ENCODE results near the gene PIK3CA. TPM values are rescaled to one million over a fixed set of nuclear protein-coding genes. Genes with fewer than 3 reads are reported as not detected.
A peak's percentile ranks its signal among the peaks of the same experiment; 100 is the strongest.
"Not testable (repeated sequence)": the region's sequence is repeated elsewhere in the genome, so short reads cannot be mapped to it uniquely, and the experiment has no call there.

The PIK3CA gene
- total RNA-seq, 2 donors from 2014 or later = 13.0 to 18.0 TPM

DNA sequence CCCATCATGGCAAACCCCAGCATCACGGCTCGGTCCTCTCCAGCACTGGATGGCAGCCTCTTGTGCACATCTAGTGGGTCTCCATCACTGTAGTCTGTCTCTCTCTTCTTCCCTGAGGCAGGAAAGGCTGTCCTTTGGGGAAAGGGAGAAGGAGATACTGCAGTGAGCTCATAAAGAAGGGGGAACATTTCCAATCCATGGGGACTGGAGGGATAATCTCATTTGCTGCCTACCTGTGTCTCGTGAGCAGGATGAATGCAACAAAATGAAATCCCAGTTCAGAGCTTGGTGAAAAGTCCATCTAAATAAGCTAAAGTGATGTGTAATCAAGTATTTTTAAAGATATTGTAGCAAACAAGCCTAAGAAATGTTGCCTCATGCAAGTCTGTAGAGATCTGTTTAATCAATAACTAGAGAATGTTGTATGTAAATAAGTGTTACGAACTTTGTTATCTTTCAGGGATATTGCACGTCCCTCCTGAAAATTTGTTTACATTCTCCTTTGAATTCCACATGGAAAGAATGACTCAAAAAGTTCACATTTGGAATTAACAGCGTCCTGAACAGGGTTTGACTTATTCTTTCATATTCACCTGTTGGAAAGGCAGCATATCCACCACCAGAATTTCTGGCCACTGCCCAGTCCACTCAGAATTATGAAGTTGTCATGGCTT, 102.8 kb downstream of the PIK3CA start, which contains the start of gene KCNMB3:
Gene KCNMB3, minus strand, starts transcription at position 312 of the 674 bp plus-strand sequence. Its CDS starts 124 bp downstream, at position 188.
- peak; percentile 31 for ATAC-seq

DNA sequence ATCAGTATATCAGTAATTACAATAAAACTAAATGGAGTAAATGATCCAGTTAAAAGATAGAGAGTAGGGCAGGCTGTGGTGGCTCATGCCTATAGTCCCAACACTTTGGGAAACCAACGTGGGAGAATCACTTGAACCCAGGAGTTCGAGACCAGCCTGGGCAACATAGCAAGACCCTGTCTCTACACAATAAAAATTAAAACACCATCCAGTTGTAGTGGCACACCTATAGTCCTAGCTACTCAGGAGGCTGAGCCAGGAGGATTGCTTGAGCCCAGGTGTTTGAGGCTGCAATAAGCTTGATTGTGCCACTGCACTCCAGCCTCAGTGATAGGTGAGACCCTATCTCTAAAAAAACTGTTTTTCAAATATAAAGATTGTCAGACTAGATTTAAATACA, 108.7 kb downstream of the PIK3CA start:
- DNase-seq = no peak
- intact Hi-C loops (cut with DNase I, micrococcal nuclease) = no loop called here
- ATAC-seq = no peak

More for the DNA sequence above, 102.8 kb downstream of the PIK3CA start, which contains the start of gene KCNMB3:
- no peak for DNase-seq
- intact Hi-C loops (cut with DNase I, micrococcal nuclease) = no loop called here

DNA sequence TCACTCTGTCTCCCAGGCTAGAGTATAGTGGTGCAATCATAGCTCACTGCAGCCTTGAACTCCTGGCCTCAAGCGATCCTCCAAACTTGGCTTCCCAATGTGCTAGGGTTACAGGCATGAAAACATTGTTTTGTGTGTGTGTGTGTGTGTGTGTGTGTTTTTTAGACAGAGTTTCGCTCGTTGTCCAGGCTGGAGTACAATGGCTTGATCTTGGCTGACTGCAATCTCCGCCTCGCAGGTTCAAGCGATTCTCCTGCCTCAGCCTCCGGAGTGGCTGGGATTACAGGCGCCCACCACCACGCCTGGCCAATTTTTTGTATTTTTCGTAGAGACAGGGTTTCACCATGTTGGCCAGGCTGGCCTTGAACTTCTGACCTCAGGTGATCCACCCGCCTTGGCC, 109.6 kb downstream of the PIK3CA start:
- ATAC-seq; intact Hi-C loops (cut with DNase I, micrococcal nuclease); DNase-seq: not testable (repeated sequence)

DNA sequence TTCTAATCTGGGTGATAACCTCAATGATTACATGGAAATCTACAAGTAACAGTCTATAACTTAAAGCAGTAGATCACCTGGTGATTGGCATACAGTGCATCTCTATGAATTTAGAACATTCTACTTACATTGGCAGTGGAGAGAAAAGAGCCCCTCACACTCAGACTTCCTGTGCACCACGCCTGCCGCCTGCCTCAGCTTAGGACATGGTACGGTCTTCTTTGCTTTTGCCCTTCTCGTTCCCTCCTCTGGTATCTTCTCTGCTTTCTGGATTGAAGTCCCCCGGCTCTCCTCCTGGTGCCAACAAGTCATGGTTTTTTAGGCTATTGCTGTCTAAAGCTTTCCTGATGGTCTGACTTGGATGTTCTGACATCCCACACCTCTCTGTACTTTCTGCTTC, 110.7 kb downstream of the PIK3CA start:
- intact Hi-C loops (cut with DNase I, micrococcal nuclease) = no loop called here
- no peak for ATAC-seq
- no peak for DNase-seq

DNA sequence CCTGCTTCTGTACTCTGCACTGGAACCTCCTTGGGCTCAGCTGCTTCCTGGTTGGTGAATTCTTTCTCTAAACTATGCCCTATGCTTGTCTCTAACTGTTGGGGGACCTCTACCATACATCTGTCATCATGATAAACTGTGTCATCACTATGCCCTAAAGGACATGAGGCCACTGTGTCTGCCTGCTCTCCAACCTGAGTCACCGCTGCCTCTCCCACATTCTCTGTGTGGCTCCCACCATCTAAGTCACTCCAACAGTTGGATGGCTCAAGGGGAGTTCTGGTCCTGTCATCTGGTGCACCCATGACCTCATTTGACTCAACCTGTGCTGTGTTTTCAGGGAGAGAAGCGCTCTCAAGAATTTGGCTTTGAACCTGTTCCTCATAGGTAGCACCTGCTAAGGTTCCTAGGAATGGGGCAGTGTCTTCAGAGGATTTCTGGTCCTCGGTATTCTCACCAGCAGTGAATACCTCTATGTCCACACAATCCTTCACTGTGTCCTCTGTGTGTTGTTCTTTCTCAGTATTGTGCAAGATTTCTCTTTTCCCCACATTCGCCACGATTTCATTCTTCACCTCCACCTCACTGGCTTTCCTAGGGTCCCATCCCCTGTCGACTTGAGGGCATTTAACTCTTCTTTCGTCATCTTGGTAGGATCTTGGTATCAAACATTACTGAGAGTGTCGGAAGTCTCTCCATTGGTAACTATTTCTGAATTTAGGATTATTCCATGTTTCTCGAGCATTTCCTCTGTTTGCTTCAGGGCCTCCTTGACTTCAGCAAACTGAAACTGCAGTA, 112.0 kb downstream of the PIK3CA start:
- intact Hi-C loops (cut with DNase I, micrococcal nuclease); DNase-seq; ATAC-seq: not testable (repeated sequence)

DNA sequence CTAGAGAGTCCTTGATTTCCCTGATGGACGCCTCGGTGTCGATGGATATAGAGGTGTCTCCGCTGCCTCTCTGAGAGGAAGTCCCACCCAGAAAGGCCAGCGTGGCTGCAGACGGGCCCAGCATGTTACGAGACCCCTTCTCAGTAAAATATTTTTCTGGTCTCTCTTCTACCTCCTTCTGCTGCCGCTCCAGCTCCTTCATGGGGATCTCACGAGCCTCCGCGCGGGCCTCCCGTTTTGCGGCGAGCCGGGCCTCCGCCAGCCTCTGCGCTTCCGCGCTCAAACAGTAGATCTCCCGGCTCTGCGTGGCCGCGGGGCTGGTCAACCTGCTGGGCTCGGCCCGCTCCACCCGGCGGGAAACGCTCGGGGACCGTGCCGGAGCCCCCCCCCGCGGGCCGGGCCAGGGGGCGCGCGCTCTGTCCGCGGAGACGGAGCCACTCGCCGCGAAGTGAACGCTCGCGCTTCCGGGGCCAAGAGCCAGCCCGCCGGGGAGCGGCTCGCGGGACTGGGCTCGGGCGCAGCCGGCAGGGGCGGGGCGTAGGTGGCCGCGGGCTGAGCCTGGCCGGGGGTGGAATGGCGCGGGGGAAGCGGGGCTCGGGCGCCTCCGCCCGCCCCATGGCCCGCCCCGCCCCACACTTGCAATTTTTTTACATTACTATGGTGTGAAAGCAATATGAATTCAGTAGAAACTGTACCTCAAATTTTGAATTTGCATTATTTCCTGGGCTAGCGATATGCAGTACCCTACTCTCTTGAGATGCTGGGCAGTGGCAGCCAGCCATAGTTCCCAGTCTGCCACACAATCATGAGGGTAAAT, 113.0 kb downstream of the PIK3CA start:
- ATAC-seq (peak; percentile 100), DNase-seq (peak; percentile 69 to 86)
- intact Hi-C loops (cut with DNase I, micrococcal nuclease) = no loop called here

DNA sequence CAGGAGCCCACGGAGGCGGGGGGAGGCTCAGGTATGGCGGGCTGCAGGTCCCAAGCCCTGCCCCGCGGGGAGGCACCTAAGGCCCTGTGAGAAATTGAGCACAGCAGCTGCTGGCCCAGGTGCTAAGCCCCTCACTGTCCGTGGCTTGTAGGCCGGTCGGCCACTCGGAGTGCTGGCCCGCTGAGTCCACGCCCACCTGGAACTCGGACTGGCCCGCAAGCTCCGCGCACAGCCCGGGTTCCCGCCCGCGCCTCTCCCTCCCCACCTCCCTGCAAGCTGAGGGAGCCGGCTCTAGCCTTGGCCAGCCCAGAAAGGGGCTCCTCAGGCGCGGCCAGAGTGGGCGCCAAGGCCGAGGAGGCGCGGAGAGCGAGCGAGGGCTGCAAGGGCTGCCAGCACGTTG, 115.0 kb downstream of the PIK3CA start:
- intact Hi-C loops (cut with DNase I, micrococcal nuclease) = no loop called here
- ATAC-seq = no peak
- no peak for DNase-seq

DNA sequence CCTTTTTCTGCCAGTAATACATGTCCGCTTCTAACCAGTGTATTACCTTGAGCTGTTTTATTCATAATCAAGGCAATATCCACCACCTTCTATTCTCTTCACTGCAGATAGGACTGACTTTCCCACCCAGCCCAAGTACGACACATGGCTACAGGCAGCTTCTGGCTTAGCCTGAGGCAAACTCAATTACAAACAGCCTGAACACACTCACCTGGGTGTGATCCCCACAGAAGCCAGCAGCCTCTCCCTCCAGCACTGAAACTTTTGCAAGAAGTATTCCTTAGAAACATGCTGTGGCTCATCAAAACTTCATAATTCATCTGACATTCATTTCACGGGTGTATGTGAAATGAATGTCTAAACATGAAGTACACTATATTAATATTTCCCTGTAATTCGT, 116.3 kb downstream of the PIK3CA start:
- ATAC-seq = no peak
- intact Hi-C loops (cut with DNase I, micrococcal nuclease) = no loop called here
- no peak for DNase-seq

DNA sequence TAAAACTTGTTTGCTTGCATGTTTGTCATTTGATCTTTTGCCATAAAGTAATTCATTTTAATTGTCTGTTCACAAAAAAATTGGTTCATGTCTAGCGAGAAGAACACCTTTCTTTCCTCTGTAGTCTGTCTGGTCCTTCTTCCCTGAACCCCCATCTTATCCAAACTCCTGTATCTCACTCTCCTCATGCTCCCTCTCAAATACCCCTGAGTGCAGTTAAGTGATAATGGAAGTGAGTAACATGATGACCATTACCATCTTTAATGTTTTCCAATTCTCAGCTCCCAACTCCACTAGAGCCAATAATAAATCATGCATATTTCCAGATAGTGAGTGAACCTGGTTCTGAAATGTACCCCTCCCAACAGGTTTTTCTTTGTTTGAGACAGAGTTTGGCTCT, 116.9 kb downstream of the PIK3CA start:
- intact Hi-C loops (cut with DNase I, micrococcal nuclease) = no loop called here
- no peak for ATAC-seq
- DNase-seq = no peak

DNA sequence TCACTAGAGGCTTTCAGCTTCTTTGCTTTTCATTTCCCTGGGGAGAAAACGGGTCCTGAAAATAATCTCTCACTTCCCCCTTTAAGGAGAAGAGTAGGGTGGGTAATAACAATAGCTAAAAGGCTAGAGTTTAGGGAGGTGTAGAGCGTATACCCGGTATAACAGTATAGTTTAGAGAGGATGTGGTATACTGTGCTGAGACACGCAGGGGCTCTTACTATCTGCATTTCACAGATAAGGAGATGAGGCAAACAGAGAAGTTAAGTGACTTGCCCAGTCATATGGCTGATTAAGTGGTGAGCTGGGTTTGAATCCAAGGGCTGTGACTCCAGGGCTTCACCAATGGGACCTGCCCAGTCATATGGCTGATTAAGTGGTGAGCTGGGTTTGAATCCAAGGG, 117.7 kb downstream of the PIK3CA start:
- intact Hi-C loops (cut with DNase I, micrococcal nuclease) = no loop called here
- ATAC-seq (no peak), DNase-seq (no peak)

DNA sequence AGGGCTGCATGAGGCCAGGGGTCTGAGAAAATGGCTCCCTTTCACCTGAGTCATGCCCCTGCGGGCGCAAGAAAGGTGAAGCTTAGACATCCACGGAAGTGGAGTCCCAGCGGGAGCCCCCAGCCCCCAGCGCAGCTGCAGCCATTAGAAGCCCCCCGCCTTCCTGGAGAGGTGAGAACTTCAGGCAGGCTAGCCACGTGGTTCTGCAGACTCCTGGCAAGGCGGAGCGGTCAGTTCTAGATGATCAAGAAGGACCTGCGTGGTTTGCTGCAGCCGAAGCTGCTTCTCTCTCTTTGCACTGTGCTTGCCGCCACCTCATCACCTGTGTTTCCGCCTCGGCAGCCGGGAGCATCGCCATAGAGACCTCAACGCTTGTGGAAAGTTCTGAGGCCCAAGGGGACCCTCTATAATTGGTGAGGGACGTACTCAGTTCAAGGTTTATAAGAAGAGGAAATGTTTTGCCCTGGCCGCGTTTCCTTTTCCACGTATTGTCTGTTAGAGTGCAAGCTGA, 118.6 kb downstream of the PIK3CA start:
- DNase-seq (no peak), ATAC-seq (no peak)
- intact Hi-C loops (cut with DNase I, micrococcal nuclease) = no loop called here

DNA sequence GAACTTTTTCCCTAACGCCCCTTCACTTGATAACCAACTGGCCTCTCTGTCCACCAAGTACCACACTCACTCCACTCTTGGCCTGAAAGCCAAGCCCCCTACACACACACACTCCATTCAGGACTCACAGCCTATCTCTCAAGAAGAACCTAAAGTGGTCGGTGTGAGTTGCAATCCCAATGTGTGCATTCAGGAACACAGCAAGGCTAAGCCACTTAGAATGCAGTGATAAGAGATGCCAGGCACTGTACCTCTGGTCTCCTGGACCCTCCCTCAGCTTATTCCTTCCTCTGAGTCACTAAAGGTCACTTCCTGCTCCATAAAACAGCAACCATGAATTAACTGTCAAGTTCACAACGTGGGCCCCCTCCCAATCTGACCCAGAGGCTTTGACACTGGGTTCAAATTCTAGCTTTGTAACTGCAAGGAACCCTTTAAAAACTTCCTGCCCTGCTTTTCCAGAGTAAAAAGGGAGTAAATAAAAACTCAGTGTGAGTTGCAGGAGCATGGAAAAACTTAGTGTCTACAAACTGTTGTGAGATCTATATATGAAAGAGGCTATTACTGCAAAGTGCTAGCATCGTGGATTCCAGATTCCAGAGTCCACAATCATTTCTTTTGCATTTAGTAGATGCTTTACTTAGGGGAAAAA, 120.4 kb downstream of the PIK3CA start:
- no peak for DNase-seq
- intact Hi-C loops (cut with DNase I, micrococcal nuclease) = no loop called here
- no peak for ATAC-seq

DNA sequence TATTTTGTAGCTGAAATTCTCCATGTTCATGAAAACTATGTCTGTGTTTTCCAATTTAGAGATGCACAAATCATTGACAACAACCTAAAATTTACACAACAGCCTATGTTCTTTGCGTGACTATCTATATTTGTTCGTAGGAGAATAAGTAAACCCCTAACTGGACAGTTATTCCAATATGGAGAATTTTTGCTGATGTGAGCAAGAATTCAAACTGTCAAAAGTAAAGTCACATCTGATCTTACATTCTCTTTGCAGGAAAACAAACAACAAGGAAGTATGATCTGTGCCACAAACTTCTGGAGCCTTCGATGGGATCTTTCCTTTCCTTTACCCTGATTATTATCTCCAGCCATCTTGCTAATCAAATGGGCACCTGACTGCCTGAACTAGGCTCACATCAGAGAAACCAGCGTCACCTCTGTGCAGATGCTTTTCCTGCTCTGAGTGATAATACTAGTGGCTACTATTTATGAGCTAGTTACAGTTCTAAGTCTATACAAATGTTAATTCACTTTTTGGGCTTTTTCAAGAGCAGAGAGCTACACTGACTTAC, 121.1 kb downstream of the PIK3CA start:
- DNase-seq (no peak), ATAC-seq (no peak)
- intact Hi-C loops (cut with DNase I, micrococcal nuclease) = no loop called here

DNA sequence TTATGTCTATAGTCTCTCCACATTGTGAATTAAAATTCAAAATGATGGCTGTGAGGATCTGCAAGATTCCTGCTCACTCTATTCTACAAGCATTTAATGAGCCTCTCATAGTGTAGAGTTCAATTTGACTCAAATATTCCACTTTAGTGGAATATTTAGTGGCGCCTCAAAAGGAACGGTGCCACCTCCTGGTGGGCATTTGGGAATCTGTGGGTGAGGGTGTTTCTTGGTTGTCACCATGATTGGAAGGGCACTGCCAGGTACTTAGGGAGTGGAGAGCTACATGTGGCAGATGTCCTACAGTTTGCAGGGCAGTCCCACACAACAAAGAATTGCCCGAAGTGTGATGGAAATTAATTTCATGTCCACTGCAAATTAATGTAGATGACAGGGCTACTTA, 124.2 kb downstream of the PIK3CA start:
- intact Hi-C loops (cut with DNase I, micrococcal nuclease) = no loop called here
- ATAC-seq = no peak
- no peak for DNase-seq

DNA sequence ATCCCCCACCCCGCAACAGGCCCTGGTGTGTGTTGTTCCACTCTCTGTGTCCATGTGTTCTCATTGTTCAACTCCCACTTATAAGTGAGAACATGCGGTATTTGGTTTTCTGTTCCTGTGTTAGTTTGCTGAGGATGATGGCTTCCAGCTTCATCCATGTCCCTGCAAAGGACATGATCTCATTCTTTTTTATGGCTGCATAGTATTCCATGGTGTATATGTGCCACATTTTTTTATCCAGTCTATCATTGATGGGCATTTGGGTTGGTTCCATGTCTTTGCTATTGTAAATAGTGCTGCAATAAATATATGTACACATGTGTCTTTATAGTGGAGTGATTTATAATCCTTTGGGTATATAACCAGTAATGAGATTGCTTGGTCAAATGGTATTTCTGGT, 126.3 kb downstream of the PIK3CA start:
- ATAC-seq; DNase-seq; intact Hi-C loops (cut with DNase I, micrococcal nuclease): not testable (repeated sequence)

DNA sequence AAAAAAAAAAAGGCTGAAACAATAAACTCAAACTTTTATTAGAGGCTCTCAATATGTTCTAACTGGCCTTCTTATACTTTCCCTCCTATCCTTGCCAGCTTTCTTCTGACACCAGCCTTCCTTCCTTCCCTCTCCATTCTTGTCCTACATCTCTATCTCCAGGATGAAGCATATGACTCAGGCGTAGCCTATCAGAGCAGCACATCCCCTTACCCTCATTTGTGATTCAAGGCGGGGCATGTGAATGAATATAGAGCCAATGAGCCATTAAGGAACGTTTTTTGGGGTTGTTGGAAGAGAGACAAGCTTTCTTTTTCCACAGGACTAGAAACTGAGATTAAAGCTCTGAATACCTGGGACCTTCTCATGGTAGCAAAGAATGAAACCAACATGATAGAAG, 127.8 kb downstream of the PIK3CA start:
- intact Hi-C loops (cut with DNase I, micrococcal nuclease) = no loop called here
- DNase-seq = no peak
- no peak for ATAC-seq

DNA sequence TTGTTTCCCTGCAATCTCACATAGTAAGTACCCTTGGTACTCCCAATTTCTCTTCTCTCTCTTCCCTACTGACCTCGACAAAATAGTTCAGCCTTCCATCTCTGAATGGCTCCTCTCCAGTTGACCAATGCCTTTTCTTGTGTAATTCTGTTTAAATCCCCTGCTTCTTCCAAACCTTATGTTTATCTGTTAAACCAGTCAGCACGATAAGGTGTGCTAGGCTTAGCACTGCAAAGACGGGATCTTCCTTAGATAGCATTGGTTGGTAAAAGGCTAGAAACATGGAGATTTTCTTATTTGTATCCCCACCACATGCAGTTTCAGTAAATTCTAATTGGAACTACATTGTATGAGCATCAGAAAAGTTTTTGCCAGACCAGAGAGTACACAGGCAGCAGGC, 128.6 kb downstream of the PIK3CA start:
- DNase-seq = no peak
- intact Hi-C loops (cut with DNase I, micrococcal nuclease) = no loop called here

DNA sequence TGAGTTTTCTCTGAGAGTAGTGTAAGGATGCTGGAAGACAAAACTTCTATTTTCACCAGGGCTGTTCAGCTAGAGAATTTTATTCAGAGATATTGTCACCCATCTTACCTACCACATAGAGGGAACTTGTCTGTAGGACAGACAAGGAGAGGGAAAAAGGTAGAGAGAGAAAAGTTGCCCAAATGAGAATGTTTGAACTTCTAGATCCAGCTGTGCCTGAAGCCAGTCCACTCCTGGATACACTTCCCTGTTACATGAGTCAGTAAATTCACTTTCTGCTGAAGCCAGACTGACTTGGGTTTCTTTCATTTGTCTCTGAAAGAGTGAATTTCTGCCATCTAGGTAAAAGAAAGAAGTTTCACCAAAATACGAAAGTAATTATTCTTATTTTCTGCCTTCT, 130.0 kb downstream of the PIK3CA start:
- DNase-seq = no peak
- no peak for ATAC-seq
- intact Hi-C loops (cut with DNase I, micrococcal nuclease) = no loop called here

More for the DNA sequence above, 128.6 kb downstream of the PIK3CA start:
- ATAC-seq = no peak
